ENCODE data around the gene BEST2.
"Not testable (repeated sequence)": the region's sequence is repeated elsewhere in the genome, so short reads cannot be mapped to it uniquely, and the experiment has no call there.

The BEST2 gene

DNA sequence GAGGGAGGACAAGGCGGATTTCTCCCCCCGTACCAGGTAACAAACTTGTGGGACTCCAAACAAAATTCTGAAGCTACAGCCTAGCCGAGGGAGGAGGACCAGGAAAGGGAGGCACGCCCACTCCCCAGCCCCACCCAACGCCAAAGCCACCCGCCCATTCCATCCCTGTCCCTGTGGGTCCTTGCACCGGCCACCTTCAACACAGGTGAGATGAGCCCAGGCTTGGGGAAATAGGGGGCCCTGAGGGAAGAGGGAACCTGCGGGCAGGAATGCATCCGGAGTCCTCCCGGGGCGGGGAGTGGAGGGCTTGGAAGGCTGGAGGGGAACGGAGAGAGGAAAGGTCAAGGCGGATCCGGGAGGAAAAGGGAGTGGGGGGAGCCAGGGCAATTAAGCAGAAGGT, at the start of gene BEST2:
Gene BEST2 (plus strand): TSS at position 157 of the 400 bp plus-strand sequence. CDS start 802 bp downstream, outside the sequence.
- Mint-ChIP-seq H3K9me3 (ENCODE audit: low read depth) (no peaks in the 10 kb centered on the region), H3K4me1 (ENCODE audit: low read depth) (peaks cover 4% of the 10 kb centered on the region), H3K4me3 (no peak within 1 kb of the TSS), H3K27ac (no peak within 1 kb of the TSS), H3K27me3 (peaks cover 16% of the 10 kb centered on the region), H3K36me3 (peaks cover 12% of the 10 kb centered on the region)

DNA sequence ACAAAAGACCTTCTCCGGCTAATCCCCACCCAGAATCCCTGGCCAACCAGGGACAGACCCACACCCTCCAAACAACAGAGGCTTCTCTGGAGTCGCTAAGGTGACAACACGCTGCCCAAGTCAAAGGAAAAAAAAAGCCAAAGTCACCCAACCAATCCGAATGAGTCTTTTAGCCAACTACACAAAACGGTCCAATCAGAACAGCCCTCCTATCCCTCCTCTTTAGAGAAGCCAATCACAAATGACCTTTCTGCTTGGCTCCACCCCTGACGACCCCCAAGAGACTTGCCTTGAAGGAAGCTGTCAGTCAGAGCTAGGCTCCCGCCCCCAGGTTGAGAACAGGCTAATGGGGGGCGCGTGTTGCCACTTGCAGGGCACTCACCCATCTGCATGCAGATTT, 48.5 kb upstream of the BEST2 start:
- Mint-ChIP-seq H3K36me3 (peaks cover 9% of the 10 kb centered on the region), H3K9me3 (ENCODE audit: low read depth) (no peaks in the 10 kb centered on the region), H3K4me1 (ENCODE audit: low read depth) (peaks cover 3% of the 10 kb centered on the region), H3K4me3 (no peak overlapping the region), H3K27me3 (no peaks in the 10 kb centered on the region), H3K27ac (no peak overlapping the region)

DNA sequence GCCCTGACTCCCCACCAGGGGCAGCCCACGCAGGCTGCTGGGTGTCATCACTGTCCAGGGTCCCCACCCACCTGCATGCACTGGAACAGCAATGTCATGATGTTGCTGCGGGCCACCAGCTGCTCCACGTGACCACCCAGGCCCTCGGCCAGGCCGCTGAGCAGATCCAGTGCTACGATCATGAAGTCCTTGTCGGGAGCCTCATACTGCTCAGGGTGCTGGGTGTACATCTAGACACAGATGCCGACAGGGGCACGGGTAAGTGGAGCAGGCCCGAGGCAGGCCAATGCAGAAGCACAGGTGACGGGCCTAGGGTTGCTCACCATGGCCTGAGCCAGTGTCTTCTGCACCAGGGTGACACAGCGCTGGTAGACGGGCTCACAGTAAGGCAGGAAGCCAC, 46.4 kb upstream of the BEST2 start:
- no peaks in the 10 kb centered on the region for H3K27me3 Mint-ChIP-seq
- H3K4me3 Mint-ChIP-seq, result no peak overlapping the region
- no peaks in the 10 kb centered on the region for H3K4me1 Mint-ChIP-seq (ENCODE audit: low read depth)
- peaks cover 4% of the 10 kb centered on the region for H3K36me3 Mint-ChIP-seq
- H3K9me3 Mint-ChIP-seq (ENCODE audit: low read depth), result no peaks in the 10 kb centered on the region
- peak overlapping the region; percentile 50 for H3K27ac Mint-ChIP-seq

DNA sequence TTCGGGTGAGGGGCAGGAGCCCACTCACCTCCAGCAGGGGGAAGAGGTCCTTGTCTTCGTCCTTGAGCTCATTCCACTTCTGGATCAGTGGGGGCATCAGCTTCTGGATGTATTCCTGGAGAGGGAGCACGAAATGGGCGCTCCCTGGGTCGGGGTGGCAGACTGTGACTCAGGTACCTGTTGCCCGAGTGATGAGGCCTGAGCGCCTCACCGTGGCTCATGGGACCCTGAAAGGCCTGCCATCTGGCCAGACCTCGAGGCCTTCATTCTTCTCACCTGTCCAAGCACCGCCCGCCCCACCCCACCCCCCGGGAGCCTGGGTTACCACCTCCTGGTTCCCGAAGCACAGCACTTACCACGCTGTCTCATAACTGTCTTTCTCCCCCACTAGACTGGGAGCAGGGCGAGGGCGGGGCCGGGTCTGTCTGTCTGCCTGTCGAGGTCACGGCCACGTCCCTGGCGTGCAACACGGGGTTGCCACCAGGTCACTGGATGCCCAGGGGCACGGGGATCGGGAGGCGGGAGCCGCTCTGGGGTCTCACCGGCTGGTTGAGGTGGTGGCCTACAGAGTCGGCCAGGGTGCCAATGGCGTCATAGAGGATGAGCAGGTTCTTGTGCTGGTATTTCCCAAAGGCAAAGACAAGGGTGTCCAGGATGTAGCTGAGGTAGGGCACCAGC, 45.8 kb upstream of the BEST2 start:
- Mint-ChIP-seq H3K4me1 (ENCODE audit: low read depth) (no peaks in the 10 kb centered on the region), H3K4me3 (no peak overlapping the region), H3K27ac (peak overlapping the region; percentile 50), H3K27me3 (no peaks in the 10 kb centered on the region), H3K9me3 (ENCODE audit: low read depth) (no peaks in the 10 kb centered on the region), H3K36me3 (peaks cover 4% of the 10 kb centered on the region)

DNA sequence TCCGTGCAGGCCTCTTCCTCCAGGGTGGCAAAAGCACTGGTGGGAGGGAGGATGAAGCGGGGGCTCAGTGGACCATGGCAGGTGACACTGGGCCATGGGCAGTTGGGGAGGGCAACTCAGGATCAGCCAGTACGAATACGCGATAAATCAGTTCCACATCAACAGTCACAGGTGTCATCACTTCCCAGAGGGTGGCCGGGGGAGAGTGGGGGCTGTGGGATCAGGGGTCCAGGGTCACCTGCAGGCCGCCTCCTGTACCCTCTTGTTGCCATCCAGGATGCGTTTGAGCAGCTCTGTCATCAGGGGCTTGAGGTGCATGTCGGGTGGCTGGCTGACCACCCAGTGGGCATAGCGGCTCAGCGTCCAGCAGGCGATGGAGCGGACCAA, 45.3 kb upstream of the BEST2 start:
- Mint-ChIP-seq H3K4me1 (ENCODE audit: low read depth) (no peaks in the 10 kb centered on the region), H3K27ac (no peak overlapping the region), H3K4me3 (no peak overlapping the region), H3K9me3 (ENCODE audit: low read depth) (no peaks in the 10 kb centered on the region), H3K36me3 (peaks cover 4% of the 10 kb centered on the region), H3K27me3 (no peaks in the 10 kb centered on the region)

DNA sequence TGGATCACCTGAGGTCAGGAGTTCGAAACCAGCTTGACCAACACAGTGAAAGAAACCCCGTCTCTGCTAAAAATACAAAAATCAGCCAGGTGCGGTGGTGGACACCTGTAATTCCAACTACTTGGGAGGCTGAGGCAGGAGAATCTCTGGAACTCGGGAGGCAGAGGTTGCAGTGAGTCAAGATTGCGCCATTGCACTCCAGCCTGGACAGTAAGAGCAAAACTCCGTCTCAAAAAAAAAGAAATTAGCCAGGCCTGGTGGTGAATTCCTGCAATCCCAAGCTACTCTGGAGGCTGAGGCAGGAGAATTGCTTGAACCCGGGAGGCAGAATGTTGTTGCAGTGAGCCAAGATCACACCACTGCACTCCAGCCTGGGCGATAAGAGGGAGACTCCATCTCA, 43.0 kb upstream of the BEST2 start:
- no peaks in the 10 kb centered on the region for H3K27me3 Mint-ChIP-seq
- peaks cover 3% of the 10 kb centered on the region for H3K36me3 Mint-ChIP-seq
- no peak overlapping the region for H3K27ac Mint-ChIP-seq
- no peak overlapping the region for H3K4me3 Mint-ChIP-seq
- H3K4me1 Mint-ChIP-seq (ENCODE audit: low read depth), result no peaks in the 10 kb centered on the region
- no peaks in the 10 kb centered on the region for H3K9me3 Mint-ChIP-seq (ENCODE audit: low read depth)

DNA sequence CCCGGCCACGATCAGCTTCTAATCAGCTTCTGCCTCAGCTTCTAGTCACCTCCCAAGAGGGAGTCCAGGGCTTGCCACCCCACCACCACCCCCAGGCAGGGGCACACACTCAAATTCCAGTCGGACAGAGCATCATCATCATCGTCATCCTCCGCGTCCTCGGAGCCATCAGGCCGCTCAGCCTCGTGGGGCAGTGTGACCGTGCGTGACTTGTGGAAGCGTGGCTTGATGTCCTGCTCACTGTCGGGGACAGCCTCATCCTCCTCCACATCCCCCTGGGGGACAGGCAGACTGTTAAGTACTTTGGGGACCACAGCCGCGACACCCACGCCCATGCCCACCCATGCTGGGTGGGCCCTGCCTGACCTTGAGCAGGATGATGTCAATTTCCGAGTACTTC, 40.4 kb upstream of the BEST2 start:
- Mint-ChIP-seq H3K36me3 (peaks cover 3% of the 10 kb centered on the region), H3K27ac (no peak overlapping the region)

DNA sequence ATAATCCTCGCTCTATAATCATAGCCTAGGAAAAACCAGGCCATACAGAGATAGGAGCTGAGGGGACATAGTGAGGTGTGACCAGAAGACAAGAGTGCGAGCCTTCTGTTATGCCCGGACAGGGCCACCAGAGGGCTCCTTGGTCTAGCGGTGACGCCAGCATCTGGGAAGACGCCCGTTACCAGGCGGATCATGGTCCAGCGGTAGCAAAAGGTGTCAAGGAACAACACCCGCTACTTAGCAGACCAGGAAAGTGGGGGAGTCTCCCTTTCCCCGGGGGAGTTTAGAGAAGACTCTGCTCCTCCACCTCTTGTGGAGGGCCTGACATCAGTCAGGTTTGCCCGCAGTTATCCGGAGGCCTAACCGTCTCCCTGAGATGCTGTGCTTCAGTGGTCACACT, 39.5 kb upstream of the BEST2 start:
- H3K27me3 Mint-ChIP-seq; H3K4me3 Mint-ChIP-seq; H3K36me3 Mint-ChIP-seq; H3K9me3 Mint-ChIP-seq (ENCODE audit: low read depth); H3K4me1 Mint-ChIP-seq (ENCODE audit: low read depth); H3K27ac Mint-ChIP-seq: not testable (repeated sequence)

More for the DNA sequence above, 40.4 kb upstream of the BEST2 start:
- Mint-ChIP-seq H3K27me3 (no peaks in the 10 kb centered on the region), H3K4me1 (ENCODE audit: low read depth) (no peaks in the 10 kb centered on the region), H3K9me3 (ENCODE audit: low read depth) (no peaks in the 10 kb centered on the region), H3K4me3 (no peak overlapping the region)

DNA sequence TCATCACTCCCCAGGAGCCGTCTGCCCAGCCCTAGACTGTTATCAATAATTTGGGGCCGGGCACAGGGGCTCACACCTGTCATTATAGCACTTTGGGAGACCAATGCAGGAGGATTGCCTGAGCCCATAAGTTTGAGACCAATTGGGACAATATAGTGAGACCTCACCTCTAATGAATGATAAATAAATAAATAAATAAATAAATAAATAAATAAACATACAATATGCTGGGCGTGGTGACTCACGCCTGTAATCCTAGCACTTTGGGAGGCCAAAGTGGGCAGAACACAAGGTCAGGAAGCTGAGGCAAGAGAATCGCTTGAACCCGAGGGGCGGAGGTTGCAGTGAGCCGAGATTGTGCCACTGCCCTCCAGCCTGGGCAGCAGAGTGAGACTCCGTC, 38.3 kb upstream of the BEST2 start:
- not testable (repeated sequence) for H3K4me3 Mint-ChIP-seq

DNA sequence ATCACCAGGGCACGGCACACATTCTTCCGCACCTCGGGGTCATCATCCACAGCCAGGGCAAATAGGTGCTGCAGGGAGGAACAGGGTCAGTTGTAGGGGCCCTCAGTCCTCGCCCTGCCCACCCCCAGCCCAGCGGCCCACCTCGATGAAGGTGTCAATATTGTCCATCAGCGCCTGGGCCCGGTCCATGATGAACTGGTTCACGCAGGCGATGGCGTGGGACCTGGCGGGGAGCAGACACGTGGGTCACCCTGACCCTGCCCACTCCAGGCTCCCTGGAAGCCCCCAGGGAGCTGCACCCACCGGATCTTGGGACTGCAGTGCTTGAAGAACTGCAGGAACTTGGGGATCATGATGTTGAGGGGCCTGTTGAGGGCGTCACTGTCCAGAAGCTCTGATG, 36.5 kb upstream of the BEST2 start:
- H3K4me1 Mint-ChIP-seq (ENCODE audit: low read depth), result peaks cover 10% of the 10 kb centered on the region
- peaks cover 12% of the 10 kb centered on the region for H3K36me3 Mint-ChIP-seq
- H3K9me3 Mint-ChIP-seq (ENCODE audit: low read depth), result no peaks in the 10 kb centered on the region
- H3K27ac Mint-ChIP-seq, result no peak overlapping the region
- no peak overlapping the region for H3K4me3 Mint-ChIP-seq
- H3K27me3 Mint-ChIP-seq, result no peaks in the 10 kb centered on the region

More for the DNA sequence above, 38.3 kb upstream of the BEST2 start:
- H3K9me3 Mint-ChIP-seq (ENCODE audit: low read depth); H3K27ac Mint-ChIP-seq; H3K4me1 Mint-ChIP-seq (ENCODE audit: low read depth); H3K27me3 Mint-ChIP-seq; H3K36me3 Mint-ChIP-seq: not testable (repeated sequence)

DNA sequence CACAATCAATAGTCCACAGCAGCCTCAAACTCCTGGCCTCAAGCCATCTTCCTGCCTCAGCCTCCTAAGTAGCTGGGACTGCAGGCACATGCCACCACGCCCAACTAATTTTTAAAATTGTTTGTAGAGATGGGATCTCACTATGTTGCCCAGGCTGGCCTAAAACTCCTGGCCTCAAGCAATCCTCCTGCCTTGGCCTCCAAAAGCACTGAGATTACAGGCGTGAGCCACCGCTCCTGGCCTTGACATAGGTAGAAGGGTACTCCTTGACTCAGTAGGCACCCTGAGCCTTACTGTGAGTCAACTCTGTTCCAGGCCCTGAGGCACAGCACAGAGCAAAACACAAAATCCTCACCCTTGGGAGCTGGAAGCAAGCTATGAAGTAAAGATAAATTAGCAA, 35.7 kb upstream of the BEST2 start:
- Mint-ChIP-seq H3K27ac (no peak overlapping the region), H3K4me1 (ENCODE audit: low read depth) (peaks cover 16% of the 10 kb centered on the region), H3K36me3 (peaks cover 15% of the 10 kb centered on the region), H3K4me3 (no peak overlapping the region), H3K9me3 (ENCODE audit: low read depth) (no peaks in the 10 kb centered on the region), H3K27me3 (no peaks in the 10 kb centered on the region)

DNA sequence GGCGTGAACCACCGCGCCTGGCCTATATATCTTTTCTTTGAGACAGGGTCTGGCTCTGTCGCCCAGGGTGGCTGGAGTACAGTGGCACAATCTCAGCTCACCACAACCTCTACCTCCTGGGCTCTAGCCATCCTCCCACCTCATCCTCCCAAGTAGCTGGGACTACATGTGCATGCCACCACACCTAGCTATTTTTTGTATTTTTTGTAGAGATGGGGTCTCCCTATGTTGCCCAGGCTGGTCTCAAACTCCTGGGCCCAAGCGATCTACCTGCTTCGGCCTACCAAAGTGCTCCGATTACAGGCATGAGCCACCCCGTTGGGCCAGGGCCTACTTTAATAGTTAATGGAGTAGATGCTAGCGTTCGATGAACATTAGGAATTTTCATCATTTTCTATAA, 31.3 kb upstream of the BEST2 start:
- Mint-ChIP-seq H3K9me3 (ENCODE audit: low read depth) (no peaks in the 10 kb centered on the region), H3K27me3 (no peaks in the 10 kb centered on the region), H3K27ac (peak overlapping the region; percentile 66), H3K36me3 (peaks cover 16% of the 10 kb centered on the region), H3K4me1 (ENCODE audit: low read depth) (peaks cover 25% of the 10 kb centered on the region), H3K4me3 (peak overlapping the region; percentile 90)

DNA sequence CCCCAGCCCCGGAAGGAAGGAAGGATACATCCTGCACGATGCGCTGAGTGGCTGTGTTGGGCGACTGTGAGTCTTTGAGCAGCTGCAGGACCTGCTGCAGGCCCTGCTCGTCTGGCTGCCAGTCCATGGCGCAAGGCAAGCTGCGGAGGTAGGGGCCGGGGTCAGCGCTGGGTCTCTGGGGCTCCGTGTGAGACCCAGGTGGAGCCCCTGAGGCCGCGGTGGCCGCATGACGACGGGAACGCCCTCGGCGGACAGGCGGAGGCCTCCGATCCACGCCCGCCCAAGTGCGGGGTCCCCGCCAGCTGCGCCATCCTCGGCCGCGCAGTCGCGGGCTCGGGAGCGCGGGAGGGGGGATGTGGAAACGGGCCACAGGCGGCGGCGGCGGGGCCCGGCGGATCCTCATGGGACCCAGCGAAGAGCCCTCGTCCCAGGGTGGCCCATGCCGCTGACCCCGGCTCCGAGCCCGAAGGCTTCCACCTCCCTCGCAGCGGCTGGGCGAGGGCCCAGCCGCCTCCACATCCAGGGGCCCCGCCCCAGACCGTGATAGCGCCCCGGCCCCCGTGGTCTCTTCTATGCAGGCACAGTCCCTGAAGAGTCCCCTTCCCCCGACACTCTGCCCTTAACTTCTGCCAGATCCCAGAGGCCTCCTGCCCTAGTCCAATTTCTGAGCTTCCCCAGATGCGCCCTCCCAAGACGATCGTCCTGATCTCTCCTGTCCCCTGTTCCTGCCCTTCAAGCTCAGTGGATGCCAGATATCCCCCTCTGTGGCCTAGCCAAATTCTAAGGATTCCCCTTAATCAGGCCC, 30.5 kb upstream of the BEST2 start:
- peak overlapping the region; percentile 66 for H3K27ac Mint-ChIP-seq
- H3K4me3 Mint-ChIP-seq, result peak overlapping the region; percentile 91
- H3K36me3 Mint-ChIP-seq, result peaks cover 16% of the 10 kb centered on the region
- peaks cover 25% of the 10 kb centered on the region for H3K4me1 Mint-ChIP-seq (ENCODE audit: low read depth)
- no peaks in the 10 kb centered on the region for H3K27me3 Mint-ChIP-seq
- H3K9me3 Mint-ChIP-seq (ENCODE audit: low read depth), result no peaks in the 10 kb centered on the region

DNA sequence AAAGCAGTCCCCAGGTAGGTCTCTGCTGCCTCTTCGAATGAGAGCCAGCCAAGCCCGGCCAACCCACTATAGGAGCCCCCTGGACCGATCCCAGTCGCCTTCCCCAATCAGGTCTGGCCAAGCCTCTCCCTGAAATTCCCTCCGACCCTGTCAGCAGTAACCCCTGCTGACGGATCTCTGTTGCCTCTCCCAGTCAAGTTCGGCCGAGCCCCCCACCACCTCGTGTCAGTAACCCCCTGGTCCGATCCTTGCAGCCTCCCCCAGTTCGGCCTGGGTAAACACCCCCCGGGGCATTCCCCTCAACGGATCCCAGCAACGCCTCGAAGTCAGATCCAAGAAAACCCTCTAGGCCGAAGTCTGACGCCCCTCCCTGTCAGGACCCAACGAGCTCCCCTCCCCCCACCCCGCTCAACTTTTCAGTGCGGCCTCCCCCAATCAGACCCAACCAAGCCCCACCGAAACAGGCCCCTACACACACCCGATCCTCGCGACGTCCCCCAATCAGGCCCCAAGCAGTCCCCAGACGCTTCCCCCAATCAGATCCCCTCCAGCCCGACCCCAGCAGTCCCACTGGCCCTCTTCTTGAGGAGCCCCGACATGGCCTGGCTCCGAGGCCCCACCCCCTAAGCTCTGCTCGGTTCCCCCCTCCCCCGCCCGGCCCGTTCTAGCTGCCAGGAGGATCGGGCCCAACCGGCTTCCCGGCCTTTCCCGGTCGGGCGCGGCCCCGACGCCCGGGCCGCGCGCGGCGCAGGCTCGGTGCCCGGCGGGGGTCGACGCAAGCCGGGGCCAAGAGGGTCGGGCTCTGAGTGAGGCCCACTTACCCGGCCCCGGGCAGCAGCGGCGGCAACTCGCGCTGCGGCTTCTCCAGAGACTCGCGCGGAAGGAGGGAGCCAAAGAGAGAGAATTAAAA, 29.7 kb upstream of the BEST2 start:
- peaks cover 14% of the 10 kb centered on the region for H3K36me3 Mint-ChIP-seq
- peak overlapping the region; percentile 64 for H3K27ac Mint-ChIP-seq
- peaks cover 22% of the 10 kb centered on the region for H3K4me1 Mint-ChIP-seq (ENCODE audit: low read depth)
- H3K27me3 Mint-ChIP-seq, result no peaks in the 10 kb centered on the region
- H3K4me3 Mint-ChIP-seq, result peak overlapping the region; percentile 99
- no peaks in the 10 kb centered on the region for H3K9me3 Mint-ChIP-seq (ENCODE audit: low read depth)

All from activated naive CD8-positive, alpha-beta T cell (primary cell).